Measurements from ENCODE around the gene PXMP2.

The PXMP2 gene

DNA sequence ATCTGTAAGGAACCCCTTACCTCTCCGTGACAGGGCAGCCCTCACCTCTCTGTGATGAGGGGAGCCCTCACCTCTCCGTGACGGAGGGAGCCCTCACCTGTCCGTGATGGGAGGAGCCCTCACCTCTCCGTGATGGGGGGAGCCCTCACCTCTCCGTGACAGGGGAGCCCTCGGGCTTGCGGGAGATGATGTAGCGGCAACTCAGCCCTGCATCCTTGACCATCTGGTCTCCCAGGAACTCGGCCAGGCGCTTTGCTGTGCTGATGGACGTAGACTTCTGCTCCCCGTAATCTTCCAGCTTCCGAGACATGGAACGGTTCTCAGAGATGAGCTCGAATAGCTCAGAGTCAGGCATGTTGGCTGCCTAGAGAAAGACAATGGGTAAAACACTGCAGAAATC lies 28.2 kb upstream of the PXMP2 start:
- H3K27me3 ChIP-seq = no peaks in the 10 kb centered on the region
- no peak overlapping the region for H3K4me3 ChIP-seq
- no peaks in the 10 kb centered on the region for H3K9me3 ChIP-seq
- H3K4me1 ChIP-seq = peaks cover 86% of the 10 kb centered on the region
- H3K36me3 ChIP-seq = peaks cover 95% of the 10 kb centered on the region
- H4K20me1 ChIP-seq = no peaks in the 10 kb centered on the region
- H3K9ac ChIP-seq = peak overlapping the region; percentile 67
- no peak for TF ChIP-seq Cebpa-rat (IDR thresholded peaks at IDR 0.05)
- peak overlapping the region; percentile 92 for H3K4me2 ChIP-seq
- peak overlapping the region; percentile 87 for H3K27ac ChIP-seq

GRCh38 chr12:132660052-132660451 lies 27.3 kb upstream of the PXMP2 start:
- peak overlapping the region; percentile 67 for H3K9ac ChIP-seq
- peak overlapping the region; percentile 16; the same call in 1 of the 2 replicates for H3K4me3 ChIP-seq
- H3K27ac ChIP-seq = peak overlapping the region; percentile 87
- H3K27me3 ChIP-seq = no peaks in the 10 kb centered on the region
- H4K20me1 ChIP-seq = no peaks in the 10 kb centered on the region
- H3K9me3 ChIP-seq = no peaks in the 10 kb centered on the region
- H3K36me3 ChIP-seq = peaks cover 94% of the 10 kb centered on the region
- no peak for TF ChIP-seq Cebpa-rat (IDR thresholded peaks at IDR 0.05)
- peak overlapping the region; percentile 92 for H3K4me2 ChIP-seq
- peaks cover 92% of the 10 kb centered on the region for H3K4me1 ChIP-seq

- Histone ChIP-seq H4K20me1 (no peaks in the 10 kb centered on the region), H3K36me3 (peaks cover 94% of the 10 kb centered on the region), H3K27me3 (no peaks in the 10 kb centered on the region), H3K4me1 (peaks cover 100% of the 10 kb centered on the region), H3K4me3 (no peak overlapping the region; the same call in 1 of the 2 replicates), H3K9me3 (no peaks in the 10 kb centered on the region), H3K27ac (peak overlapping the region; percentile 87), H3K4me2 (peak overlapping the region; percentile 92), H3K9ac (peak overlapping the region; percentile 78)
- no peak for TF ChIP-seq Cebpa-rat (IDR thresholded peaks at IDR 0.05)
Measured at GRCh38 chr12:132660996-132661395, 26.4 kb upstream of the PXMP2 start.

GRCh38 chr12:132661972-132662371 lies 25.4 kb upstream of the PXMP2 start:
- H3K9me3 ChIP-seq = no peaks in the 10 kb centered on the region
- H3K36me3 ChIP-seq = peaks cover 94% of the 10 kb centered on the region
- peak overlapping the region; percentile 78 for H3K9ac ChIP-seq
- H3K27me3 ChIP-seq = no peaks in the 10 kb centered on the region
- peak overlapping the region; percentile 92 for H3K4me2 ChIP-seq
- no peak for TF ChIP-seq Cebpa-rat (IDR thresholded peaks at IDR 0.05)
- H3K4me3 ChIP-seq = peak overlapping the region; percentile 55; the same call in 1 of the 2 replicates
- H3K4me1 ChIP-seq = peaks cover 96% of the 10 kb centered on the region
- no peaks in the 10 kb centered on the region for H4K20me1 ChIP-seq
- H3K27ac ChIP-seq = peak overlapping the region; percentile 87

DNA sequence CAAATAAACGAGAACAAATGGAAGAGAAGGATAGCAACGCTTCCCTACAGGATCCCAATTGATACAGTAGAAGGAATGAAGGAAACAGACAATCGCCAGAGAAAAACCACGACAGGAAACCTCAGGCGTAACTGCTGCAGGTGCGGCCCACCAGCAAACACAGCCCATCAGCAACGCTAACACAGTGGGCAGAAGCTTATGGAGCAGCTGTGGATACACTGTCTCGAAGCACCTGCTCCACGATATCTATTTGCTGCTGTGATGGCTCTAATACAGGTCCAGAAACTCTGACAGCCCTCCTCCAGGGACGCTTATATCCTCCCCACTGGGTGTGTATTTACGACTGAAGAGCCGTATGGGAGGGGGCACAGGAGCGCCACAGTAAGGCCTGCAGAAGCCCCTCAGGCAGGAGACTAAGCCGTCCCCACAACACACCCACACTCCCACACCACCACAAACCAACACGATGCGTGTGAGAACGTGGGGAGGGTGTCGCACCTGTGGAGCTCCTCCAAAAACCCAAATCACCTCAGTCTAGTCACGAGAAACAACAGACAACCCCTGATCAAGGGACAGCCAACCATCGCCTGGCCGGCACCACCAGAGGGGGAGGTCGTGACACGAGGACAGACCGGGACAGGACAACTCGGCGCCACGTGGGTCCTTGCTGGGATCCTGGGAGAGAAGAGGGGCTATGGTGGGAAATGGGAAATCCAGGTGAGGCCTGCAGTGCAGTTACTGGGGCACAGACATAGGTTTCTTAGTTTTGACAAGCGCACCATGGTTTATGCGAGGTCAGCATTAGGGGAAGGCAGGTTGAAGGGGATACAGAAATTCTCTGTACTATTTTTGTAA lies 24.3 kb upstream of the PXMP2 start:
- Histone ChIP-seq H3K4me2 (peak overlapping the region; percentile 92), H3K9me3 (no peaks in the 10 kb centered on the region), H4K20me1 (no peaks in the 10 kb centered on the region), H3K4me1 (peaks cover 89% of the 10 kb centered on the region), H3K27me3 (no peaks in the 10 kb centered on the region), H3K36me3 (peaks cover 94% of the 10 kb centered on the region), H3K4me3 (peak overlapping the region; percentile 55), H3K9ac (peak overlapping the region; percentile 78), H3K27ac (peak overlapping the region; percentile 87)
- no peak for TF ChIP-seq Cebpa-rat (IDR thresholded peaks at IDR 0.05)

DNA sequence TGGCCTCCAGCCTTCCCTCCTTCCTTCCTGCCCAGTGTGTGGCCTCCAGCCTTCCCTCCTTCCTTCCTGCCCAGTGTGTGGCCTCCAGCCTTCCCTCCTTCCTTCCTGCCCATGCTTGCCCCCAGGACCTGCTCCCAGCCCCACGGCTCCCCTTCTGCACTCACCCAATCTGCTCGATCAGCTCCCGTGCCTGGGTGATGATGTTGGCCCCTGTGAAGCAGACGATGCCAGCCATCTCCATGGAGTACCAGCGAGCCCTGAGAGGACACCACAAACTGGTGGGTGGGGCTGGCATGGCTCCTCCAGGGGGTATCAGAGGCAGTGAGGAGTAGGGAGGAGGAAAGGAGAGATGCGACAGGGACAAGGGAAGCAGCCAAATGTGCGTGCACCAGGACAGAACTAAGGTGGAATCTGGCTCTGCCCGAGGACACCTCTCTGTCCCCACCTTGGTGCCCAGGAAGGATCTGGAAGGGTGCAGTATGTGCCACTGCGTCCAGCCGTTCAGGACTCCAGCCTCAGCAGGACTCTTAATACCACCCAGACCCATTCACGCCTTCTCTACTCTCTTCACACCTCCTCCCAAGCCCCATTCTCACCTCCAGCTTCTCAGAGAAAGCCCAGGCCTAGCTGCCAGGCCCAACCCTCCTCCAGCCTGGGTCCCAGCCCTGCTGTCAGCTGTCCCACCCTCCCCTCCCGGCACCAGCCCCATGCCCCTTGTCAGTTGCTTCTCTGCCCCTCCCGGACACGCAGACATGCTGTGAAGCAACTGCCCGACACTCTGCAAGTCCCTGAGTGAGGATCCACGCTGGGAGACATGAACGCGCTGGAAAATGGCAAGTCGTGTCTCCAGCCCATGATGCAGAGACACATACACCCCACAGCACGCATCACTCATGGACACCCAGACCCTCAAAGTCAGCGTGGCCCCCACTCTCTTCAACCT lies 22.9 kb upstream of the PXMP2 start:
- H3K27me3 ChIP-seq = no peaks in the 10 kb centered on the region
- H3K9me3 ChIP-seq = no peaks in the 10 kb centered on the region

DNA sequence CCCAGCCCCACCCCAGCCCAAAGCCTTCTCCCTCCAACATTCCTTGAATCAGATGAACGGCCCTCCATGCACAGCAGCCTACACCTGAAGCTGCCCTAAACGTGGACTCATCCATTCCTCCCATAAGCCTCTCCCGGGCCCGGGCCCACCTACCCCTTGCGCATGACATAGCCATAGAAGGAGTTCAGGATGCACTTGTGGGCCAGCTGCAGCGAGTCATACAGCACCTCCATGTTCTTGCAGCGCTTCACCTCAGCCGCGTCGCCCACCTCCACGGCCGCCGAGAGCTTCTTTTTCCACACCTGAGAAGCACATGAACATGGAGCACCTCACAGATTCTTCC lies 22.3 kb upstream of the PXMP2 start:
- Histone ChIP-seq H3K27ac (peak overlapping the region; percentile 87), H3K9me3 (no peaks in the 10 kb centered on the region), H3K27me3 (no peaks in the 10 kb centered on the region), H3K9ac (peak overlapping the region; percentile 15; the same call in 1 of the 2 replicates), H3K4me1 (peaks cover 78% of the 10 kb centered on the region), H3K4me2 (peak overlapping the region; percentile 92), H3K36me3 (peaks cover 96% of the 10 kb centered on the region), H3K4me3 (no peak overlapping the region), H4K20me1 (no peaks in the 10 kb centered on the region)
- no peak for TF ChIP-seq Cebpa-rat (IDR thresholded peaks at IDR 0.05)

More for the DNA sequence above, 22.9 kb upstream of the PXMP2 start:
- peak overlapping the region; percentile 55 for H3K4me3 ChIP-seq
- peak overlapping the region; percentile 87 for H3K27ac ChIP-seq
- H3K4me1 ChIP-seq = peaks cover 85% of the 10 kb centered on the region
- TF ChIP-seq Cebpa-rat (IDR thresholded peaks at IDR 0.05) = no peak
- H3K4me2 ChIP-seq = peak overlapping the region; percentile 92
- H4K20me1 ChIP-seq = no peaks in the 10 kb centered on the region
- peak overlapping the region; percentile 78 for H3K9ac ChIP-seq
- peaks cover 96% of the 10 kb centered on the region for H3K36me3 ChIP-seq

- Histone ChIP-seq H3K4me1 (peaks cover 72% of the 10 kb centered on the region), H3K36me3 (peaks cover 96% of the 10 kb centered on the region), H3K9ac (0 out of 2 replicates have a peak overlapping the region, but pooled peaks have one; percentile 15), H3K27ac (peak overlapping the region; percentile 87), H3K27me3 (no peaks in the 10 kb centered on the region), H3K4me3 (no peak overlapping the region), H3K9me3 (no peaks in the 10 kb centered on the region), H4K20me1 (no peaks in the 10 kb centered on the region), H3K4me2 (peak overlapping the region; percentile 92)
- no peak for TF ChIP-seq Cebpa-rat (IDR thresholded peaks at IDR 0.05)
Measured at GRCh38 chr12:132665794-132666193, 21.6 kb upstream of the PXMP2 start.

- peak overlapping the region; percentile 24; the same call in 1 of the 2 replicates for H3K4me2 ChIP-seq
- H3K36me3 ChIP-seq = peaks cover 99% of the 10 kb centered on the region
- no peaks in the 10 kb centered on the region for H4K20me1 ChIP-seq
- H3K27me3 ChIP-seq = no peaks in the 10 kb centered on the region
- H3K27ac ChIP-seq = peak overlapping the region; percentile 61
- no peaks in the 10 kb centered on the region for H3K9me3 ChIP-seq
- H3K4me3 ChIP-seq = no peak overlapping the region
- TF ChIP-seq Cebpa-rat (IDR thresholded peaks at IDR 0.05) = no peak
- H3K9ac ChIP-seq = peak overlapping the region; percentile 55
- peaks cover 59% of the 10 kb centered on the region for H3K4me1 ChIP-seq
Measured at GRCh38 chr12:132668191-132669088, 18.9 kb upstream of the PXMP2 start.
